Keratinocyte (primary cell): ENCODE data around the gene AOAH. TPM values are rescaled to one million over a fixed set of nuclear protein-coding genes. Genes with fewer than 3 reads are reported as not detected.
"Not testable (repeated sequence)": the region's sequence is repeated elsewhere in the genome, so short reads cannot be mapped to it uniquely, and the experiment has no call there.

Source experiments
- DNase-seq: peaks from one replicate; pipeline ENCODE4 v3.0.0-alpha.2; 2011; ENCODE audit warnings: low read depth, missing footprints, low spot score
- FAIRE-seq: peaks from 2 replicates; lab custom pipeline; 2011; peaks lifted over from hg19 to GRCh38; lab: Jason Lieb, UNC
- H2AFZ ChIP-seq: 2 replicates; pipeline ENCODE4 v1.6.0; 2012; ENCODE audit warnings: low read length, control low read depth, inconsistent platforms; ENCODE audit not compliant: control insufficient read depth
- H3K27ac ChIP-seq: 2 replicates; pipeline ENCODE4 v1.5.1; 2011; ENCODE audit warnings: low read length; ENCODE audit not compliant: control insufficient read depth, insufficient read depth
- H3K27me3 ChIP-seq: 3 replicates; pipeline ENCODE4 v1.6.0; 2011; ENCODE audit warnings: low read length; ENCODE audit not compliant: control insufficient read depth, insufficient read depth; ENCODE audit errors: extremely low read depth
- H3K36me3 ChIP-seq, 2 experiments: 2 replicates in 1 of 2; 3 replicates in 1 of 2; pipeline ENCODE4 v1.5.1; 2011; ENCODE audit warnings: low read length in 2 of 2, mild to moderate bottlenecking in 1 of 2; ENCODE audit not compliant: control insufficient read depth in 2 of 2, insufficient read depth in 2 of 2; ENCODE audit errors: extremely low read depth in 1 of 2
- H3K4me1 ChIP-seq: 3 replicates; pipeline ENCODE4 v1.5.1; 2011; ENCODE audit warnings: low read length; ENCODE audit not compliant: control insufficient read depth, insufficient read depth; ENCODE audit errors: extremely low read depth
- H3K4me2 ChIP-seq: 3 replicates; pipeline ENCODE4 v1.6.0; 2011; ENCODE audit warnings: low read depth, low read length; ENCODE audit not compliant: control insufficient read depth, insufficient read depth; ENCODE audit errors: extremely low read depth
- H3K4me3 ChIP-seq, 3 experiments: fragments of 200-600 bp in 1 of 3; sonication (generic) in 1 of 3; 2 replicates in 2 of 3; 3 replicates in 1 of 3; pipeline ENCODE4 v1.5.1; 2011 to 2016; ENCODE audit warnings: low read length in 3 of 3, mild to moderate bottlenecking in 3 of 3, control low read depth in 2 of 3, inconsistent platforms in 1 of 3, low read depth in 1 of 3, mixed read lengths in 1 of 3, mixed run types in 1 of 3, moderate library complexity in 1 of 3; ENCODE audit not compliant: control insufficient read depth in 2 of 3, insufficient read depth in 2 of 3; ENCODE audit errors: extremely low read depth in 1 of 3
- H3K79me2 ChIP-seq: 2 replicates; pipeline ENCODE4 v1.6.0; 2012; ENCODE audit warnings: low read length; ENCODE audit not compliant: control insufficient read depth, insufficient read depth
- H3K9ac ChIP-seq: 3 replicates; pipeline ENCODE4 v1.6.0; 2011; ENCODE audit warnings: low read length; ENCODE audit not compliant: control insufficient read depth, insufficient read depth; ENCODE audit errors: extremely low read depth
- H3K9me1 ChIP-seq: 3 replicates; pipeline ENCODE4 v1.6.0; 2011; ENCODE audit warnings: low read length; ENCODE audit not compliant: control insufficient read depth, insufficient read depth; ENCODE audit errors: extremely low read depth
- H3K9me3 ChIP-seq: 2 replicates; pipeline ENCODE4 v1.5.1; 2012; ENCODE audit warnings: low read depth, low read length; ENCODE audit not compliant: control insufficient read depth
- H4K20me1 ChIP-seq: 3 replicates; pipeline ENCODE4 v1.6.0; 2011; ENCODE audit warnings: low read length; ENCODE audit not compliant: control insufficient read depth, insufficient read depth; ENCODE audit errors: extremely low read depth
- CTCF ChIP-seq, 3 experiments: IDR thresholded peaks in 1 of 3; conservative IDR thresholded peaks in 1 of 3; optimal IDR thresholded peaks in 1 of 3; 2 replicates in 2 of 3; 3 replicates in 1 of 3; pipeline versions ENCODE3 to v1.5.1; 2011; ENCODE audit warnings: low read length in 3 of 3, mild to moderate bottlenecking in 3 of 3, moderate library complexity in 2 of 3, control low read depth in 1 of 3, inconsistent platforms in 1 of 3; ENCODE audit not compliant: insufficient read depth in 2 of 3; ENCODE audit errors: extremely low read depth in 1 of 3
- EZH2 ChIP-seq: IDR thresholded peaks from one replicate; pipeline ENCODE4 v1.6.1; 2012; ENCODE audit warnings: inconsistent platforms, mild to moderate bottlenecking, low read length, moderate library complexity
- dilution Hi-C: fragments of 300-500 bp; cut with MboI; formaldehyde crosslinking; loops from one replicate; pipeline ENCODE4 v1.7.0; 2020; ENCODE audit warnings: low sequenced_read_pairs; ENCODE audit not compliant: extremely low pct_ligation_motif_present
- polyA plus RNA-seq, 5 experiments: library from polyadenylated mRNA; depleted of rRNA in 3 of 5; stranded (reverse) in 3 of 5; stranded (forward) in 1 of 5; unstranded in 1 of 5; fragments of >200 nt; gene quantifications; 1 replicate in 1 of 5; 2 replicates in 3 of 5; 3 replicates in 1 of 5; pipeline versions ENCODE4 v1.2.1 to v1.2.3, GENCODE V29; 2011 to 2012; ENCODE audit warnings: missing spikeins in 2 of 5, low read depth in 1 of 5, low replicate concordance in 1 of 5

The AOAH gene
- polyA plus RNA-seq, 1 donor (not counting 4 experiments of a cell fraction or from before 2014, with no cell fraction given), result 0.43 TPM

- Histone ChIP-seq H3K9me3 (no peaks in the 10 kb centered on the region), H3K9ac (no peak overlapping the region), H3K4me1 (peaks cover 22% of the 10 kb centered on the region), H4K20me1 (no peaks in the 10 kb centered on the region), H3K9me1 (no peaks in the 10 kb centered on the region), H3K79me2 (no peaks in the 10 kb centered on the region), H3K4me2 (peak overlapping the region; percentile 19), H3K27me3 (no peaks in the 10 kb centered on the region), H3K27ac (no peak overlapping the region), H3K36me3 (no peaks in the 10 kb centered on the region), H3K4me3 (no peak overlapping the region), H2AFZ (no peak overlapping the region)
- DNase-seq (no peak), FAIRE-seq (no peak)
- TF ChIP-seq EZH2 (no peak), CTCF (optimal IDR thresholded peaks at IDR 0.05 in 1 of 3, IDR thresholded peaks at IDR 0.05 in 1 of 3, conservative IDR thresholded peaks at IDR 0.05 in 1 of 3; ENCODE audit: extremely low read depth in 1 of 3, insufficient read depth in 2 of 3, low read length in 3 of 3) (no peak)
- dilution Hi-C loops, result loop anchor here (25.0 kb wide), 1 partner anchor 164 kb away; no protein-coding TSS in a partner anchor
Measured at GRCh38 chr7:36650766-36651312, 73.5 kb downstream of the AOAH start.

- no peak overlapping the region for H3K27ac ChIP-seq
- dilution Hi-C loops, result loop anchor here (25.0 kb wide), 1 partner anchor 163 kb away; no protein-coding TSS in a partner anchor
- H3K9me3 ChIP-seq, result no peaks in the 10 kb centered on the region
- H2AFZ ChIP-seq, result no peak overlapping the region
- no peaks in the 10 kb centered on the region for H3K27me3 ChIP-seq
- FAIRE-seq (no peak), DNase-seq (no peak)
- no peak overlapping the region for H3K9ac ChIP-seq
- no peak overlapping the region for H3K4me2 ChIP-seq
- H3K36me3 ChIP-seq, result no peaks in the 10 kb centered on the region
- no peaks in the 10 kb centered on the region for H3K79me2 ChIP-seq
- TF ChIP-seq CTCF (optimal IDR thresholded peaks at IDR 0.05 in 1 of 3, IDR thresholded peaks at IDR 0.05 in 1 of 3, conservative IDR thresholded peaks at IDR 0.05 in 1 of 3; ENCODE audit: extremely low read depth in 1 of 3, insufficient read depth in 2 of 3, low read length in 3 of 3) (no peak), EZH2 (no peak)
- peaks cover 22% of the 10 kb centered on the region for H3K4me1 ChIP-seq
- no peak overlapping the region for H3K4me3 ChIP-seq
- no peaks in the 10 kb centered on the region for H4K20me1 ChIP-seq
- no peaks in the 10 kb centered on the region for H3K9me1 ChIP-seq
Measured at GRCh38 chr7:36650320-36650719, 74.0 kb downstream of the AOAH start.

GRCh38 chr7:36649319-36649718 lies 75.0 kb downstream of the AOAH start:
- H3K27me3 ChIP-seq, H3K79me2 ChIP-seq, H3K4me2 ChIP-seq, H2AFZ ChIP-seq, DNase-seq, FAIRE-seq, H4K20me1 ChIP-seq, dilution Hi-C loops, H3K27ac ChIP-seq, H3K36me3 ChIP-seq, H3K9ac ChIP-seq, H3K9me1 ChIP-seq, H3K4me3 ChIP-seq, H3K9me3 ChIP-seq: not testable (repeated sequence)
- peaks cover 22% of the 10 kb centered on the region for H3K4me1 ChIP-seq
